Hepatocyte (in vitro differentiated cells): ENCODE measurements around the gene TBC1D21. TPM values are rescaled to one million over a fixed set of nuclear protein-coding genes. Genes with fewer than 3 reads are reported as not detected.

Experiments used
- DNase-seq: peaks from one replicate; pipeline ENCODE4 v3.0.0-alpha.2; 2016; ENCODE audit warnings: low spot score
- H2AFZ ChIP-seq: fragments of 200-600 bp; sonication (generic); 2 replicates; pipeline ENCODE4 v1.6.0; 2016; ENCODE audit warnings: antibody characterized with exemption, mild to moderate bottlenecking
- H3K27ac ChIP-seq: fragments of 200-600 bp; sonication (generic); 2 replicates; pipeline ENCODE4 v1.5.1; 2016; ENCODE audit warnings: mild to moderate bottlenecking
- H3K27me3 ChIP-seq: fragments of 200-600 bp; sonication (generic); 2 replicates; pipeline ENCODE4 v1.6.1; 2016
- H3K36me3 ChIP-seq: fragments of 200-600 bp; sonication (generic); replicated peaks from 2 replicates; pipeline ENCODE4 v1.5.1; 2016; ENCODE audit warnings: low read depth; ENCODE audit not compliant: insufficient read depth
- H3K4me1 ChIP-seq: fragments of 200-600 bp; sonication (generic); 2 replicates; pipeline ENCODE4 v1.5.1; 2016; ENCODE audit warnings: mild to moderate bottlenecking, moderate library complexity; ENCODE audit not compliant: insufficient read depth
- H3K4me2 ChIP-seq: fragments of 200-600 bp; sonication (generic); 2 replicates; pipeline ENCODE4 v1.6.0; 2016
- H3K4me3 ChIP-seq: fragments of 200-600 bp; sonication (generic); 2 replicates; pipeline ENCODE4 v1.5.1; 2016; ENCODE audit warnings: mild to moderate bottlenecking
- H3K79me2 ChIP-seq: fragments of 200-600 bp; sonication (generic); 2 replicates; pipeline ENCODE4 v1.6.0; 2017; ENCODE audit warnings: mild to moderate bottlenecking
- H3K9me2 ChIP-seq: fragments of 200-600 bp; sonication (generic); replicated peaks from 2 replicates; pipeline ENCODE4 v1.6.0; 2017; ENCODE audit warnings: mild to moderate bottlenecking; ENCODE audit not compliant: insufficient read depth
- H3K9me3 ChIP-seq: fragments of 200-600 bp; sonication (generic); 2 replicates; pipeline ENCODE4 v1.5.1; 2016; ENCODE audit warnings: low read depth, mild to moderate bottlenecking
- H4K20me1 ChIP-seq: fragments of 200-600 bp; sonication (generic); 2 replicates; pipeline ENCODE4 v1.6.0; 2016; ENCODE audit warnings: mild to moderate bottlenecking; ENCODE audit not compliant: insufficient read depth, poor library complexity, severe bottlenecking
- EZH2 ChIP-seq: fragments of 200-600 bp; sonication (generic); IDR thresholded peaks from 2 replicates; pipeline ENCODE4 v1.6.1; 2016; ENCODE audit warnings: antibody characterized with exemption, mild to moderate bottlenecking, borderline replicate concordance
- EZH2phosphoT487 ChIP-seq: fragments of 200-600 bp; sonication (generic); IDR thresholded peaks from one replicate; pipeline ENCODE4 v1.6.1; 2018; ENCODE audit warnings: antibody characterized with exemption, mild to moderate bottlenecking, low read depth, moderate library complexity; ENCODE audit not compliant: unreplicated experiment, severe bottlenecking
- WGBS: methylation state at CpG from one replicate; pipeline ENCODE4 v1.1.6; 2016; ENCODE audit warnings: low lambda C conversion rate; ENCODE audit errors: missing lambda C conversion rate; 5-methylcytosine and 5-hydroxymethylcytosine counted together
- polyA plus RNA-seq: library from polyadenylated mRNA; unstranded; fragments of >200 nt; fragmentation: Nextera tagmentation; extraction: Ambion mirVana; gene quantifications from 2 replicates; pipeline ENCODE4 v1.2.1, GENCODE V29; 2016
- total RNA-seq: library from RNA; depleted of rRNA; stranded (reverse); fragments of >200 nt; gene quantifications from 2 replicates; pipeline ENCODE4 v1.2.3, GENCODE V29; 2014
- TF ChIP-seq, protein P1 (sequence below): fragments of 200-600 bp; sonication (generic); IDR thresholded peaks from 2 replicates; pipeline ENCODE4 v1.5.1; 2016; ENCODE audit warnings: antibody characterized with exemption, mild to moderate bottlenecking; ENCODE audit not compliant: poor library complexity

TBC1D21 gene
- total and polyA plus RNA-seq, 2 experiments from 2014 or later, result not detected

DNA sequence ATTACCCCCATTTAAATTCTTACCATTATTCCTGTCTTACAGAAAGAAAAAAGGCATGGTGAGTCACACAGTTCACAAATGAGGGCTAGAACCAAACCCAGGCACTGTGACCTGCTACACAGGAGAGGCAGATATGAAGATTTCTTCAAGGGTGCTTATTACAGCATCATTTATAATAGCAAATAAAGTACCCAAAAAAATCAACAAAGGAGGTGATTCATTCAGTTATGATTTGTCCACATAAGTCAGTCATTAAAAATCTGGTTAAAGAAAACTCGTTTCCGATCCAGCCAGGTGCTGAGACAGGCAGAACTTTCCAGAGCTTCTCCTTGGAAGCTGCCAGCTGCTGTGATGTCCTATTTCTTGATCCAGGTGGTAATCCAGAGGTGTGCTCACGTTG is 45.4 kb downstream of the TBC1D21 start:
- Histone ChIP-seq H3K79me2 (no peaks in the 10 kb centered on the region), H3K9me3 (no peaks in the 10 kb centered on the region), H3K4me1 (peaks cover 25% of the 10 kb centered on the region), H3K27me3 (no peaks in the 10 kb centered on the region), H4K20me1 (no peaks in the 10 kb centered on the region), H3K4me3 (no peak overlapping the region), H3K9me2 (no peaks in the 10 kb centered on the region), H3K36me3 (no peaks in the 10 kb centered on the region), H3K4me2 (no peak overlapping the region), H2AFZ (no peak overlapping the region), H3K27ac (no peak overlapping the region)
- no peak for DNase-seq
- WGBS, result 95% methylated on average over 3 of the region's 3 CpGs
- no peak for TF ChIP-seq EZH2
- TF ChIP-seq, protein P1, sequence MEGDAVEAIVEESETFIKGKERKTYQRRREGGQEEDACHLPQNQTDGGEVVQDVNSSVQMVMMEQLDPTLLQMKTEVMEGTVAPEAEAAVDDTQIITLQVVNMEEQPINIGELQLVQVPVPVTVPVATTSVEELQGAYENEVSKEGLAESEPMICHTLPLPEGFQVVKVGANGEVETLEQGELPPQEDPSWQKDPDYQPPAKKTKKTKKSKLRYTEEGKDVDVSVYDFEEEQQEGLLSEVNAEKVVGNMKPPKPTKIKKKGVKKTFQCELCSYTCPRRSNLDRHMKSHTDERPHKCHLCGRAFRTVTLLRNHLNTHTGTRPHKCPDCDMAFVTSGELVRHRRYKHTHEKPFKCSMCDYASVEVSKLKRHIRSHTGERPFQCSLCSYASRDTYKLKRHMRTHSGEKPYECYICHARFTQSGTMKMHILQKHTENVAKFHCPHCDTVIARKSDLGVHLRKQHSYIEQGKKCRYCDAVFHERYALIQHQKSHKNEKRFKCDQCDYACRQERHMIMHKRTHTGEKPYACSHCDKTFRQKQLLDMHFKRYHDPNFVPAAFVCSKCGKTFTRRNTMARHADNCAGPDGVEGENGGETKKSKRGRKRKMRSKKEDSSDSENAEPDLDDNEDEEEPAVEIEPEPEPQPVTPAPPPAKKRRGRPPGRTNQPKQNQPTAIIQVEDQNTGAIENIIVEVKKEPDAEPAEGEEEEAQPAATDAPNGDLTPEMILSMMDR, result no peak
- TF ChIP-seq EZH2phosphoT487, result no peak

DNA sequence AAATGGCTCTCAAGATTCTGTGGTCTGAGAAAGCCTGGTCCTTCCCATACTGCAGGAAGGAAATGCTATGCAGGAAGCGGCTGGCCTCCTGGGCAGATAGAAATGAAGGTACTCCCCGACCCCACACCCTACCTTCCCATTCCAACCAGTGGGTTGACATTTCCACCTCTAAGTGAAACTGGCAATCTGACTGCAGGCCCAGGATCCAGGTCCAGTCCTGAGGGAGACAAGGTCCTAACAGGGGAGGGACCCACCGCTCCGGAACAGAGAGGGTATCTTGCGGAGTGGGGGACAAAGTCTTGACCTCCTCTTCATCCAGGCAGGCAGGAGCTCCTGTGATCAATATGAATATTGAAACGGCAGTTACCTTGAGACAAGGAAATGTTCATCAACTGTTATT is 46.3 kb downstream of the TBC1D21 start:
- no peaks in the 10 kb centered on the region for H3K9me3 ChIP-seq
- H3K27me3 ChIP-seq, result no peaks in the 10 kb centered on the region
- no peak overlapping the region for H3K4me2 ChIP-seq
- peaks cover 33% of the 10 kb centered on the region for H3K4me1 ChIP-seq
- no peaks in the 10 kb centered on the region for H3K79me2 ChIP-seq
- TF ChIP-seq EZH2phosphoT487 (no peak), EZH2 (no peak)
- TF ChIP-seq, protein P1, result no peak
- H3K27ac ChIP-seq, result no peak overlapping the region
- no peaks in the 10 kb centered on the region for H3K9me2 ChIP-seq
- H2AFZ ChIP-seq, result no peak overlapping the region
- H4K20me1 ChIP-seq, result no peaks in the 10 kb centered on the region
- no peak for DNase-seq
- H3K4me3 ChIP-seq, result no peak overlapping the region
- H3K36me3 ChIP-seq, result no peaks in the 10 kb centered on the region
- 98% methylated on average over 6 of the region's 6 CpGs for WGBS

- no peak overlapping the region for H2AFZ ChIP-seq
- H3K9me2 ChIP-seq, result no peaks in the 10 kb centered on the region
- TF ChIP-seq, protein P1, result no peak
- no peak for TF ChIP-seq EZH2phosphoT487
- peaks cover 43% of the 10 kb centered on the region for H3K4me1 ChIP-seq
- H3K27ac ChIP-seq, result peak overlapping the region; percentile 88
- no peak for DNase-seq
- no peaks in the 10 kb centered on the region for H3K9me3 ChIP-seq
- H4K20me1 ChIP-seq, result no peaks in the 10 kb centered on the region
- 66% methylated on average over 4 of the region's 4 CpGs for WGBS
- H3K4me3 ChIP-seq, result no peak overlapping the region
- no peaks in the 10 kb centered on the region for H3K36me3 ChIP-seq
- H3K27me3 ChIP-seq, result no peaks in the 10 kb centered on the region
- H3K79me2 ChIP-seq, result no peaks in the 10 kb centered on the region
- H3K4me2 ChIP-seq, result no peak overlapping the region
Observed at GRCh38 chr15:73921254-73921925, 48.0 kb downstream of the TBC1D21 start.
